Naive thymus-derived CD4-positive, alpha-beta T cell (primary cell): ENCODE data around the gene CIC. TPM values are rescaled to one million over a fixed set of nuclear protein-coding genes. Genes with fewer than 3 reads are reported as not detected.

Source experiments
- ATAC-seq: fragments of 150-1000 bp; cut with Tn5 transposase; 2 replicates; pipeline ENCODE4 v1.10.0; 2021; ENCODE audit warnings: mild to moderate bottlenecking, moderate library complexity
- CTCF ChIA-PET: fragments of 350-600 bp; sonication (Branson Sonifier 250); formaldehyde crosslinking; loops from one replicate; lab custom pipeline; 2021; ENCODE audit warnings: antibody characterized with exemption; lab: Charles Lee
- POLR2A ChIA-PET: fragments of 350-600 bp; sonication (Branson Sonifier 250); formaldehyde crosslinking; loops from one replicate; lab custom pipeline; 2021; ENCODE audit warnings: antibody characterized with exemption, inconsistent platforms; lab: Charles Lee
- DNase-seq, 9 donors: peaks; one replicate each; pipeline versions ENCODE4 v3.0.0 to v3.0.0-alpha.2; 2020 to 2022; ENCODE audit warnings: mixed read lengths in 1 of 9
- H3K27ac ChIP-seq: one replicate; pipeline ENCODE4 v1.7.0; 2013; ENCODE audit warnings: mild to moderate bottlenecking, low read depth, low read length, moderate library complexity
- H3K27me3 ChIP-seq, 2 donors: one replicate each; pipeline ENCODE4 v1.7.0; 2013; ENCODE audit warnings: low read length in 2 of 2, mild to moderate bottlenecking in 2 of 2, moderate library complexity in 2 of 2; ENCODE audit not compliant: control insufficient read depth in 2 of 2, insufficient read depth in 2 of 2
- H3K36me3 ChIP-seq, 3 experiments: 1 replicate in 2 of 3; 2 replicates in 1 of 3; pipeline ENCODE4 v1.7.0; 2013; ENCODE audit warnings: low read length in 3 of 3, mild to moderate bottlenecking in 3 of 3, moderate library complexity in 1 of 3; ENCODE audit not compliant: insufficient read depth in 3 of 3, control insufficient read depth in 2 of 3
- H3K4me1 ChIP-seq, 2 donors: one replicate each; pipeline ENCODE4 v1.7.0; 2013; ENCODE audit warnings: low read length in 2 of 2, mild to moderate bottlenecking in 2 of 2, moderate library complexity in 1 of 2; ENCODE audit not compliant: control insufficient read depth in 2 of 2, insufficient read depth in 2 of 2
- H3K4me3 ChIP-seq: 2 replicates; pipeline ENCODE4 v1.7.0; 2013; ENCODE audit warnings: mild to moderate bottlenecking, low read length
- H3K9me3 ChIP-seq, 3 experiments: 1 replicate in 2 of 3; 2 replicates in 1 of 3; pipeline ENCODE4 v1.7.0; 2013; ENCODE audit warnings: low read length in 3 of 3; ENCODE audit not compliant: control insufficient read depth in 2 of 3
- H3K27ac Mint-ChIP-seq, 9 donors: one replicate each; pipeline ENCODE4 v1.8.0; 2020 to 2022; ENCODE audit warnings: mixed read lengths in 9 of 9, mild to moderate bottlenecking in 8 of 9, moderate library complexity in 5 of 9, inconsistent platforms in 2 of 9
- H3K27me3 Mint-ChIP-seq, 5 donors: one replicate each; pipeline ENCODE4 v1.8.0; 2021 to 2022; ENCODE audit warnings: mixed read lengths in 5 of 5, mild to moderate bottlenecking in 1 of 5
- H3K36me3 Mint-ChIP-seq, 5 donors: one replicate each; pipeline ENCODE4 v1.8.0; 2020 to 2022; ENCODE audit warnings: mixed read lengths in 5 of 5, mild to moderate bottlenecking in 3 of 5, inconsistent platforms in 1 of 5
- H3K4me1 Mint-ChIP-seq, 7 donors: one replicate each; pipeline ENCODE4 v1.8.0; 2020 to 2022; ENCODE audit warnings: mixed read lengths in 7 of 7, mild to moderate bottlenecking in 3 of 7, inconsistent platforms in 1 of 7
- H3K4me3 Mint-ChIP-seq, 10 donors: one replicate each; pipeline ENCODE4 v1.8.0; 2020 to 2022; ENCODE audit warnings: mild to moderate bottlenecking in 10 of 10, mixed read lengths in 10 of 10, moderate library complexity in 6 of 10, inconsistent platforms in 2 of 10
- H3K9me3 Mint-ChIP-seq, 11 donors: one replicate each; pipeline ENCODE4 v1.8.0; 2020 to 2022; ENCODE audit warnings: mixed read lengths in 11 of 11, mild to moderate bottlenecking in 4 of 11, inconsistent platforms in 1 of 11, moderate library complexity in 1 of 11
- intact Hi-C, 2 donors: fragments of 100-400 bp; cut with micrococcal nuclease; formaldehyde crosslinking; loops; one replicate each; pipeline ENCODE4 v1.15.1; 2023
- polyA plus RNA-seq, 2 donors: library from polyadenylated mRNA; unstranded; fragments of 300-500 nt; fragmentation: Illumina TruSeq; gene quantifications; one replicate each; pipeline ENCODE4 v1.2.3, GENCODE V29; 2021
- total RNA-seq, 6 experiments: library from RNA in 5 of 6; stranded (reverse) in 5 of 6; gene quantifications; 1 replicate in 5 of 6; 2 replicates in 1 of 6; pipeline ENCODE4 v1.2.3 and lab custom pipeline; 2021 to 2026

Gene CIC
- total and polyA plus RNA-seq, 7 experiments from 2014 or later = 1.5 to 134 (median 93.6) TPM

- Mint-ChIP-seq H3K4me1 (peaks cover 33 to 59% (median 38%) of the 10 kb centered on the region in 7 donors), H3K27ac (peak overlapping the region in 1 of 9 donors; percentile 28), H3K36me3 (peaks cover 0 to 3% (median 0%) of the 10 kb centered on the region in 5 donors), H3K27me3 (no peaks in the 10 kb centered on the region), H3K9me3 (peaks cover 0 to 4% (median 0%) of the 10 kb centered on the region in 11 donors), H3K4me3 (peak overlapping the region in 3 of 10 donors; percentile 34 to 79 (median 77))
- ATAC-seq (no peak), DNase-seq (peak in 1 of 9 donors; percentile 58)
- Histone ChIP-seq H3K4me1 (peaks cover 49 to 51% of the 10 kb centered on the region in 2 donors), H3K27me3 (no peaks in the 10 kb centered on the region), H3K27ac (peak overlapping the region; percentile 88), H3K36me3 (peaks cover 0 to 5% (median 0%) of the 10 kb centered on the region in 3 experiments), H3K9me3 (no peaks in the 10 kb centered on the region), H3K4me3 (peak overlapping the region; percentile 95)
- POLR2A ChIA-PET = interaction anchor here (1.4 to 5.6 kb wide), 4 partner anchors 11 to 157 kb away, joined by 5 to 47 read pairs (median 16); partner anchors contain the start of gene CIC
- CTCF ChIA-PET = interaction anchor here (2.6 to 3.2 kb wide), 2 partner anchors 35 to 38 kb away, joined by 14 to 25 read pairs; partner anchors contain the start of gene GSK3A
- intact Hi-C loops = loop anchor here (1.0 to 10.0 kb wide), 10 partner anchors 12 to 1813 kb away; partner anchors contain the start of genes ARHGEF1 (in 2 of the 2), ERF (in 2 of the 2), BLVRB (in 1 of the 2) and SPTBN4 (in 1 of the 2)
Observed at GRCh38 chr19:42280815-42281145, 11.7 kb downstream of the CIC start.

- peaks cover 44 to 48% of the 10 kb centered on the region in 2 donors for H3K4me1 ChIP-seq
- peaks cover 0 to 4% (median 0%) of the 10 kb centered on the region in 5 donors for H3K36me3 Mint-ChIP-seq
- H3K36me3 ChIP-seq = peaks cover 0 to 5% (median 0%) of the 10 kb centered on the region in 3 experiments
- ATAC-seq (no peak), DNase-seq (peak in 2 of 9 donors; percentile 23 to 31)
- peak overlapping the region in 5 of 10 donors; percentile 68 to 80 (median 76) for H3K4me3 Mint-ChIP-seq
- H3K9me3 Mint-ChIP-seq = peaks cover 0 to 4% (median 0%) of the 10 kb centered on the region in 11 donors
- ChIA-PET CTCF (interaction anchor here (0.7 to 3.2 kb wide), 2 partner anchors 17 to 38 kb away, joined by 3 to 14 read pairs; partner anchors contain the start of gene GSK3A), POLR2A (interaction anchor here (0.7 to 5.6 kb wide), 9 partner anchors 11 to 339 kb away, joined by 3 to 47 read pairs (median 3); partner anchors contain the start of genes CIC and ERF)
- intact Hi-C loops = loop anchor here (2.0 to 10.0 kb wide), 7 partner anchors 84 to 1814 kb away; partner anchors contain the start of genes ARHGEF1 (in 2 of the 2), BLVRB (in 1 of the 2), SPTBN4 (in 1 of the 2) and ZNF574 (in 1 of the 2)
- no peaks in the 10 kb centered on the region for H3K9me3 ChIP-seq
- peak overlapping the region in 2 of 9 donors; percentile 89 to 91 for H3K27ac Mint-ChIP-seq
- peaks cover 28 to 59% (median 38%) of the 10 kb centered on the region in 7 donors for H3K4me1 Mint-ChIP-seq
- no peaks in the 10 kb centered on the region for H3K27me3 ChIP-seq
- H3K4me3 ChIP-seq = no peak overlapping the region
- H3K27ac ChIP-seq = peak overlapping the region; percentile 88
- H3K27me3 Mint-ChIP-seq = no peaks in the 10 kb centered on the region
Observed at GRCh38 chr19:42281146-42281826, 12.2 kb downstream of the CIC start.

- Mint-ChIP-seq H3K4me1 (peaks cover 26 to 52% (median 37%) of the 10 kb centered on the region in 7 donors), H3K4me3 (peak overlapping the region in 5 of 10 donors; percentile 48 to 80 (median 60)), H3K36me3 (peaks cover 0 to 4% (median 0%) of the 10 kb centered on the region in 5 donors), H3K9me3 (peaks cover 0 to 4% (median 0%) of the 10 kb centered on the region in 11 donors), H3K27me3 (no peaks in the 10 kb centered on the region), H3K27ac (peak overlapping the region in 1 of 9 donors; percentile 91)
- H3K4me3 ChIP-seq = no peak overlapping the region
- DNase-seq (peak in 2 of 9 donors; percentile 5 to 43), ATAC-seq (no peak)
- no peaks in the 10 kb centered on the region for H3K9me3 ChIP-seq
- peaks cover 42 to 45% of the 10 kb centered on the region in 2 donors for H3K4me1 ChIP-seq
- H3K27me3 ChIP-seq = no peaks in the 10 kb centered on the region
- intact Hi-C loops = loop anchor here (2.0 to 10.0 kb wide), 8 partner anchors 65 to 1815 kb away; partner anchors contain the start of genes ARHGEF1 (in 2 of the 2), DEDD2 (in 2 of the 2), BLVRB (in 1 of the 2) and SPTBN4 (in 1 of the 2)
- ChIA-PET CTCF (interaction anchor here (0.7 kb wide), 1 partner anchor 16 kb away, joined by 3 read pairs; no protein-coding TSS in a partner anchor), POLR2A (interaction anchor here (0.6 to 5.6 kb wide), 14 partner anchors 12 to 934 kb away, joined by 3 to 47 read pairs (median 3); partner anchors contain the start of genes CIC and ERF)
- H3K36me3 ChIP-seq = peaks cover 0 to 10% (median 3%) of the 10 kb centered on the region in 3 experiments
- H3K27ac ChIP-seq = peak overlapping the region; percentile 83
Observed at GRCh38 chr19:42281827-42282762, 13.0 kb downstream of the CIC start.

- H3K36me3 Mint-ChIP-seq = peaks cover 0 to 4% (median 0%) of the 10 kb centered on the region in 5 donors
- no peaks in the 10 kb centered on the region for H3K27me3 Mint-ChIP-seq
- Histone ChIP-seq H3K4me3 (peak overlapping the region; percentile 50), H3K9me3 (no peaks in the 10 kb centered on the region), H3K36me3 (peaks cover 0 to 17% (median 7%) of the 10 kb centered on the region in 3 experiments), H3K27ac (peak overlapping the region; percentile 83), H3K4me1 (peaks cover 42 to 45% of the 10 kb centered on the region in 2 donors), H3K27me3 (no peaks in the 10 kb centered on the region)
- ATAC-seq = no peak
- POLR2A ChIA-PET = interaction anchor here (0.6 to 5.6 kb wide), 7 partner anchors 13 to 934 kb away, joined by 3 to 47 read pairs (median 4); partner anchors contain the start of gene CIC
- CTCF ChIA-PET = no interaction called here
- DNase-seq = no peak
- peaks cover 0 to 4% (median 0%) of the 10 kb centered on the region in 11 donors for H3K9me3 Mint-ChIP-seq
- no peak overlapping the region for H3K27ac Mint-ChIP-seq
- peak overlapping the region in 3 of 10 donors; percentile 51 to 63 (median 60) for H3K4me3 Mint-ChIP-seq
- peaks cover 26 to 48% (median 37%) of the 10 kb centered on the region in 7 donors for H3K4me1 Mint-ChIP-seq
- intact Hi-C loops = loop anchor here (1.0 to 10.0 kb wide), 17 partner anchors 13 to 1816 kb away; partner anchors contain the start of genes ARHGEF1 (in 2 of the 2), DEDD2 (in 2 of the 2), MEGF8 (in 2 of the 2) and PAFAH1B3 (in 2 of the 2)
Observed at GRCh38 chr19:42282819-42283187, 13.8 kb downstream of the CIC start.

GRCh38 chr19:42283188-42284065 lies 14.4 kb downstream of the CIC start:
- ChIA-PET CTCF (no interaction called here), POLR2A (interaction anchor here (0.6 to 5.6 kb wide), 9 partner anchors 13 to 935 kb away, joined by 3 to 47 read pairs (median 4); partner anchors contain the start of genes CIC and GSK3A)
- ATAC-seq = peak; percentile 83
- H3K27ac ChIP-seq = peak overlapping the region; percentile 83
- no peaks in the 10 kb centered on the region for H3K27me3 ChIP-seq
- intact Hi-C loops = loop anchor here (1.0 to 10.0 kb wide), 17 partner anchors 13 to 1816 kb away; partner anchors contain the start of genes ARHGEF1 (in 2 of the 2), DEDD2 (in 2 of the 2), MEGF8 (in 2 of the 2) and PAFAH1B3 (in 2 of the 2)
- peaks cover 0 to 24% (median 14%) of the 10 kb centered on the region in 3 experiments for H3K36me3 ChIP-seq
- Mint-ChIP-seq H3K4me3 (peak overlapping the region in 1 of 10 donors; percentile 0), H3K27ac (no peak overlapping the region), H3K4me1 (peaks cover 22 to 44% (median 32%) of the 10 kb centered on the region in 7 donors), H3K9me3 (peaks cover 0 to 4% (median 0%) of the 10 kb centered on the region in 11 donors), H3K27me3 (no peaks in the 10 kb centered on the region), H3K36me3 (peaks cover 0 to 4% (median 0%) of the 10 kb centered on the region in 5 donors)
- peak; percentile 93 to 97 (median 95) for DNase-seq
- H3K9me3 ChIP-seq = no peaks in the 10 kb centered on the region
- H3K4me1 ChIP-seq = peaks cover 42 to 45% of the 10 kb centered on the region in 2 donors
- H3K4me3 ChIP-seq = peak overlapping the region; percentile 50
